Measurements from ENCODE around the gene RDH5.

The RDH5 gene

GRCh38 chr12:55729819-55730818, 9.9 kb downstream of the RDH5 start:
- Histone ChIP-seq H3K27me3 (ENCODE audit: control insufficient read depth in 1 of 2, insufficient read depth in 2 of 2, low read length in 2 of 2) (no peaks in the 10 kb centered on the region), H3K4me3 (ENCODE audit: low read length in 2 of 2) (peak overlapping the region; percentile 84 to 89), H3K36me3 (ENCODE audit: control insufficient read depth in 2 of 2, insufficient read depth in 2 of 2, low read length in 2 of 2) (peaks cover 19% of the 10 kb centered on the region in 2 donors), H3K9ac (ENCODE audit: low read length in 2 of 2) (peak overlapping the region; percentile 90 to 92), H3K9me3 (ENCODE audit: control insufficient read depth in 2 of 2, low read length in 2 of 2) (no peaks in the 10 kb centered on the region), H3K27ac (ENCODE audit: low read length) (peak overlapping the region; percentile 100), H3K4me1 (ENCODE audit: control insufficient read depth, insufficient read depth, low read length) (peaks cover 56% of the 10 kb centered on the region)

- no peaks in the 10 kb centered on the region for H3K27me3 ChIP-seq (ENCODE audit: control insufficient read depth in 1 of 2, insufficient read depth in 2 of 2, low read length in 2 of 2)
- no peaks in the 10 kb centered on the region for H3K9me3 ChIP-seq (ENCODE audit: control insufficient read depth in 2 of 2, low read length in 2 of 2)
- H3K4me3 ChIP-seq (ENCODE audit: low read length in 2 of 2) = no peak overlapping the region
- peaks cover 41% of the 10 kb centered on the region for H3K4me1 ChIP-seq (ENCODE audit: control insufficient read depth, insufficient read depth, low read length)
- H3K27ac ChIP-seq (ENCODE audit: low read length) = peak overlapping the region; percentile 37
- no peak overlapping the region for H3K9ac ChIP-seq (ENCODE audit: low read length in 2 of 2)
- peaks cover 0 to 3% of the 10 kb centered on the region in 2 donors for H3K36me3 ChIP-seq (ENCODE audit: control insufficient read depth in 2 of 2, insufficient read depth in 2 of 2, low read length in 2 of 2)
These were observed 12.1 kb downstream of the RDH5 start for GRCh38 chr12:55732288-55732687.

- Histone ChIP-seq H3K27ac (ENCODE audit: low read length) (no peak overlapping the region), H3K4me1 (ENCODE audit: control insufficient read depth, insufficient read depth, low read length) (peaks cover 41% of the 10 kb centered on the region), H3K9me3 (ENCODE audit: control insufficient read depth in 2 of 2, low read length in 2 of 2) (no peaks in the 10 kb centered on the region), H3K27me3 (ENCODE audit: control insufficient read depth in 1 of 2, insufficient read depth in 2 of 2, low read length in 2 of 2) (no peaks in the 10 kb centered on the region), H3K9ac (ENCODE audit: low read length in 2 of 2) (no peak overlapping the region), H3K36me3 (ENCODE audit: control insufficient read depth in 2 of 2, insufficient read depth in 2 of 2, low read length in 2 of 2) (peaks cover 0 to 3% of the 10 kb centered on the region in 2 donors), H3K4me3 (ENCODE audit: low read length in 2 of 2) (no peak overlapping the region)
These were observed 12.9 kb downstream of the RDH5 start for GRCh38 chr12:55733021-55733555.

- Histone ChIP-seq H3K4me3 (ENCODE audit: low read length in 2 of 2) (no peak overlapping the region), H3K27ac (ENCODE audit: low read length) (no peak overlapping the region), H3K9ac (ENCODE audit: low read length in 2 of 2) (no peak overlapping the region), H3K9me3 (ENCODE audit: control insufficient read depth in 2 of 2, low read length in 2 of 2) (no peaks in the 10 kb centered on the region), H3K36me3 (ENCODE audit: control insufficient read depth in 2 of 2, insufficient read depth in 2 of 2, low read length in 2 of 2) (peaks cover 0 to 3% of the 10 kb centered on the region in 2 donors), H3K27me3 (ENCODE audit: control insufficient read depth in 1 of 2, insufficient read depth in 2 of 2, low read length in 2 of 2) (no peaks in the 10 kb centered on the region), H3K4me1 (ENCODE audit: control insufficient read depth, insufficient read depth, low read length) (peaks cover 46% of the 10 kb centered on the region)
These were observed 13.7 kb downstream of the RDH5 start for GRCh38 chr12:55733858-55734257.

GRCh38 chr12:55734595-55734994, 14.4 kb downstream of the RDH5 start:
- Histone ChIP-seq H3K4me1 (ENCODE audit: control insufficient read depth, insufficient read depth, low read length) (peaks cover 39% of the 10 kb centered on the region), H3K27me3 (ENCODE audit: control insufficient read depth in 1 of 2, insufficient read depth in 2 of 2, low read length in 2 of 2) (no peaks in the 10 kb centered on the region), H3K4me3 (ENCODE audit: low read length in 2 of 2) (no peak overlapping the region), H3K9ac (ENCODE audit: low read length in 2 of 2) (no peak overlapping the region), H3K27ac (ENCODE audit: low read length) (no peak overlapping the region), H3K36me3 (ENCODE audit: control insufficient read depth in 2 of 2, insufficient read depth in 2 of 2, low read length in 2 of 2) (peaks cover 0 to 3% of the 10 kb centered on the region in 2 donors), H3K9me3 (ENCODE audit: control insufficient read depth in 2 of 2, low read length in 2 of 2) (no peaks in the 10 kb centered on the region)

GRCh38 chr12:55736076-55736475, 15.9 kb downstream of the RDH5 start:
- Histone ChIP-seq H3K9ac (ENCODE audit: low read length in 2 of 2) (no peak overlapping the region), H3K9me3 (ENCODE audit: control insufficient read depth in 2 of 2, low read length in 2 of 2) (no peaks in the 10 kb centered on the region), H3K27me3 (ENCODE audit: control insufficient read depth in 1 of 2, insufficient read depth in 2 of 2, low read length in 2 of 2) (no peaks in the 10 kb centered on the region), H3K4me1 (ENCODE audit: control insufficient read depth, insufficient read depth, low read length) (peaks cover 24% of the 10 kb centered on the region), H3K36me3 (ENCODE audit: control insufficient read depth in 2 of 2, insufficient read depth in 2 of 2, low read length in 2 of 2) (peaks cover 0 to 3% of the 10 kb centered on the region in 2 donors), H3K4me3 (ENCODE audit: low read length in 2 of 2) (no peak overlapping the region), H3K27ac (ENCODE audit: low read length) (no peak overlapping the region)

GRCh38 chr12:55736780-55737580, 16.8 kb downstream of the RDH5 start:
- Histone ChIP-seq H3K9me3 (ENCODE audit: control insufficient read depth in 2 of 2, low read length in 2 of 2) (no peaks in the 10 kb centered on the region), H3K4me1 (ENCODE audit: control insufficient read depth, insufficient read depth, low read length) (peaks cover 25% of the 10 kb centered on the region), H3K27ac (ENCODE audit: low read length) (no peak overlapping the region), H3K4me3 (ENCODE audit: low read length in 2 of 2) (no peak overlapping the region), H3K27me3 (ENCODE audit: control insufficient read depth in 1 of 2, insufficient read depth in 2 of 2, low read length in 2 of 2) (no peaks in the 10 kb centered on the region), H3K9ac (ENCODE audit: low read length in 2 of 2) (peak overlapping the region in 1 of 2 donors; percentile 7), H3K36me3 (ENCODE audit: control insufficient read depth in 2 of 2, insufficient read depth in 2 of 2, low read length in 2 of 2) (peaks cover 0 to 3% of the 10 kb centered on the region in 2 donors)

- Histone ChIP-seq H3K4me1 (ENCODE audit: control insufficient read depth, insufficient read depth, low read length) (peaks cover 25% of the 10 kb centered on the region), H3K27ac (ENCODE audit: low read length) (peak overlapping the region; percentile 71), H3K9ac (ENCODE audit: low read length in 2 of 2) (peak overlapping the region; percentile 36 to 72), H3K36me3 (ENCODE audit: control insufficient read depth in 2 of 2, insufficient read depth in 2 of 2, low read length in 2 of 2) (no peaks in the 10 kb centered on the region), H3K9me3 (ENCODE audit: control insufficient read depth in 2 of 2, low read length in 2 of 2) (no peaks in the 10 kb centered on the region), H3K27me3 (ENCODE audit: control insufficient read depth in 1 of 2, insufficient read depth in 2 of 2, low read length in 2 of 2) (no peaks in the 10 kb centered on the region), H3K4me3 (ENCODE audit: low read length in 2 of 2) (peak overlapping the region; percentile 81 to 82)
These were observed 17.5 kb downstream of the RDH5 start for GRCh38 chr12:55737581-55738122.

- Histone ChIP-seq H3K4me1 (ENCODE audit: control insufficient read depth, insufficient read depth, low read length) (peaks cover 25% of the 10 kb centered on the region), H3K36me3 (ENCODE audit: control insufficient read depth in 2 of 2, insufficient read depth in 2 of 2, low read length in 2 of 2) (no peaks in the 10 kb centered on the region), H3K27me3 (ENCODE audit: control insufficient read depth in 1 of 2, insufficient read depth in 2 of 2, low read length in 2 of 2) (no peaks in the 10 kb centered on the region), H3K9me3 (ENCODE audit: control insufficient read depth in 2 of 2, low read length in 2 of 2) (no peaks in the 10 kb centered on the region), H3K9ac (ENCODE audit: low read length in 2 of 2) (peak overlapping the region; percentile 72), H3K4me3 (ENCODE audit: low read length in 2 of 2) (peak overlapping the region; percentile 81 to 82), H3K27ac (ENCODE audit: low read length) (peak overlapping the region; percentile 71)
These were observed 18.2 kb downstream of the RDH5 start for GRCh38 chr12:55738123-55739024.

Measured in stomach smooth muscle (tissue), 2 donors.